BJ (cell line): ENCODE data around the gene TAPBP. TPM values are rescaled to one million over a fixed set of nuclear protein-coding genes. Genes with fewer than 3 reads are reported as not detected.

Experiments
- CTCF ChIA-PET: fragments of 350-600 bp; formaldehyde crosslinking; extraction: SDS; loops from one replicate; lab custom pipeline; 2021; ENCODE audit warnings: antibody characterized with exemption, inconsistent platforms; lab: Yijun Ruan, JAX
- POLR2A ChIA-PET: fragments of 300-600 bp; sonication (Branson Sonifier 250); formaldehyde crosslinking; extraction: SDS; loops from one replicate; lab custom pipeline; 2021; ENCODE audit warnings: antibody characterized with exemption; lab: Charles Lee
- DNase-seq: peaks from one replicate; pipeline ENCODE4 v3.0.0-alpha.2; 2011; ENCODE audit warnings: low read depth
- H3K27me3 ChIP-seq: 2 replicates; pipeline ENCODE4 v1.6.0; 2011; ENCODE audit warnings: low read length; ENCODE audit not compliant: control insufficient read depth, insufficient read depth
- H3K36me3 ChIP-seq: 2 replicates; pipeline ENCODE4 v1.5.1; 2011; ENCODE audit warnings: low read length; ENCODE audit not compliant: control insufficient read depth, insufficient read depth
- H3K4me3 ChIP-seq: 2 replicates; pipeline ENCODE4 v1.5.1; 2011; ENCODE audit warnings: low read depth, mild to moderate bottlenecking, control low read depth, low read length
- polyA plus RNA-seq: library from polyadenylated mRNA; depleted of rRNA; stranded (reverse); fragments of >200 nt; gene quantifications from 2 replicates; pipeline ENCODE4 v1.2.3, GENCODE V29; 2011
- TF ChIP-seq, protein P1 (sequence below): IDR thresholded peaks from 2 replicates; pipeline ENCODE4 v1.5.1; 2011; ENCODE audit warnings: low read depth, mild to moderate bottlenecking, control low read depth, inconsistent platforms, low read length, moderate library complexity; ENCODE audit not compliant: insufficient read depth

The TAPBP gene
- polyA plus RNA-seq, 1 experiment = 37.9 TPM

DNA sequence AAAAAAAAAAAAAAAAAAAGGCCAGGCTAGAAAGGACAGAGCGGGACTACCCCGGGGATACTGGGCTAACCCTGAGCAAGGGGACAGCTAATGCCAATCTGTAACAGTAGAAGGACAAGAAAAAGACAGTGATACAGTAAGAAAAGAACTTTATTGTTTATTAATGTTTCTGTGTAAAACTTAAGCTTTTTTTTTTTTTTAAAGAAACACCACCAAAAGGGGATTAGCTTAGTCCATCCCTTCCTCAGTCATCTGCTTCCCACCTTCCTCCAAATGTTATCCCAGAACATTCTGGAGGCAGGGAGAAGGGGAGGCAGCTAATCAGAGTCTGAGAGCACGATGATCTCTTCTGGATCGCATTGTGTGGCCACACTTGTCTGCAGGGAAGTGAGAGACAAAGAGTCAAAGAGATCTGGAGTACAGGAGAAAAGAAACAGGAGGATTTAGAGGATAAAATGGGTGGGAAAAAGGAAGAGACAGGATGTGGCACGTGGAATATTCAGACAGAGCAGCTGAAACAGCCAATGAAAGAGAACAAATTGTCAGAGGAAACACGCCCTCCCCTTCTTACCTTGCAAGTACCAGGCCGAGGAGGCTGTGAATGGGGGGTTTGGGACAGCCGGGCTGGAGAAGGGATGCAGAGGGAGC is 4.7 kb upstream of the TAPBP start:
- Histone ChIP-seq H3K36me3 (peaks cover 21% of the 10 kb centered on the region), H3K27me3 (no peaks in the 10 kb centered on the region), H3K4me3 (peak overlapping the region; percentile 8; the same call in 1 of the 2 replicates)
- CTCF ChIA-PET = interaction anchor here (1.2 to 1.6 kb wide), 3 partner anchors 18 to 41 kb away, joined by 3 to 6 read pairs (median 4); partner anchors contain the start of genes B3GALT4 and RGL2
- TF ChIP-seq, protein P1, sequence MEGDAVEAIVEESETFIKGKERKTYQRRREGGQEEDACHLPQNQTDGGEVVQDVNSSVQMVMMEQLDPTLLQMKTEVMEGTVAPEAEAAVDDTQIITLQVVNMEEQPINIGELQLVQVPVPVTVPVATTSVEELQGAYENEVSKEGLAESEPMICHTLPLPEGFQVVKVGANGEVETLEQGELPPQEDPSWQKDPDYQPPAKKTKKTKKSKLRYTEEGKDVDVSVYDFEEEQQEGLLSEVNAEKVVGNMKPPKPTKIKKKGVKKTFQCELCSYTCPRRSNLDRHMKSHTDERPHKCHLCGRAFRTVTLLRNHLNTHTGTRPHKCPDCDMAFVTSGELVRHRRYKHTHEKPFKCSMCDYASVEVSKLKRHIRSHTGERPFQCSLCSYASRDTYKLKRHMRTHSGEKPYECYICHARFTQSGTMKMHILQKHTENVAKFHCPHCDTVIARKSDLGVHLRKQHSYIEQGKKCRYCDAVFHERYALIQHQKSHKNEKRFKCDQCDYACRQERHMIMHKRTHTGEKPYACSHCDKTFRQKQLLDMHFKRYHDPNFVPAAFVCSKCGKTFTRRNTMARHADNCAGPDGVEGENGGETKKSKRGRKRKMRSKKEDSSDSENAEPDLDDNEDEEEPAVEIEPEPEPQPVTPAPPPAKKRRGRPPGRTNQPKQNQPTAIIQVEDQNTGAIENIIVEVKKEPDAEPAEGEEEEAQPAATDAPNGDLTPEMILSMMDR = no peak
- no peak for DNase-seq
- POLR2A ChIA-PET = no interaction called here

DNA sequence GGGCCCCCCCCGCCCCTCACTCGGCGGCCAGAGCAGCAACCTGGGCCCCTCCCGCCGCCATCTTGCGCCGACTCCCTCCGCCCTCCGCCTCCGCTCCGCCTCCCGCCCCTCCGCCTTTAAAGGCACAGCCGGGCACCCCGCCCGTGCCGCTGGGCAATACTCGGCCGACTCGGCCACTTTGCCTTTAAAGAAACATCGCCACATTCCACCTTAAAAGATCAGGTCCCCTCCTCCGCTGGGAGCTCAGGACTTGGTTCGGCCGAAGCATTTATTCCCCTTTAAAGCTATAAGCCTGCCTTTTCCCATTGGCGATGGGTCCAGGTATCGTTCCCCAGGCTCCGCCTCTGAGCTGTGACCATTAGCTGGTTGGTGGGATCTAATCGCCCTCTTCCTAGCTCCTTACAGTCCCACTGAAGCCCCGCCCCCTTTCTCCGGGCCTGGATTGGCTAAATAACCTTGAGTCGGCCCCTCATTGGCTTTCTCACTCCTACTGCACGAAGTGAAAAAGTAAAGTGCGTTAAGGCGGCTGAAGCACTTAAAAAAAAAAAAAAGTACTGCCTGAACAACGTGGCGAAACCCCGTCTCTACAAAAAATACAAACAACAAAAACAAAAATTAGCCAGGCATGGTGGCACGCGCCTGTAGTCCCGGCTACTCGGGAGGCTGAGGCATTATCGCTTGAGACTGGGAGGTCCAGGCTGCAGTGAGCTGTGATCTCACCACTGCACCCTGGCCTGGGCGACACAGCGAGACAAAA is 4.0 kb upstream of the TAPBP start, which contains the start of gene ZBTB22:
Gene ZBTB22 (minus strand): TSS at position 76 of the 757 bp plus-strand sequence. CDS start 828 bp downstream, outside the sequence.
- ChIA-PET POLR2A (no interaction called here), CTCF (interaction anchor here (1.2 to 1.6 kb wide), 3 partner anchors 17 to 41 kb away, joined by 3 to 6 read pairs (median 4); partner anchors contain the start of genes B3GALT4 and RGL2)

GRCh38 chr6:33317419-33317668 is 3.5 kb upstream of the TAPBP start:
- CTCF ChIA-PET = interaction anchor here (1.3 to 1.6 kb wide), 2 partner anchors 17 to 40 kb away, joined by 3 to 4 read pairs; partner anchors contain the start of gene B3GALT4
- Histone ChIP-seq H3K4me3 (peak overlapping the region; percentile 35), H3K27me3 (no peaks in the 10 kb centered on the region), H3K36me3 (peaks cover 21% of the 10 kb centered on the region)
- TF ChIP-seq, protein P1 = no peak
- DNase-seq = no peak
- POLR2A ChIA-PET = interaction anchor here (0.6 kb wide), 1 partner anchor 35 kb away, joined by 5 read pairs; no protein-coding TSS in a partner anchor

More for the DNA sequence above, 4.0 kb upstream of the TAPBP start, which contains the start of gene ZBTB22:
- peaks cover 21% of the 10 kb centered on the region for H3K36me3 ChIP-seq
- peak within 1 kb of the TSS; percentile 35 for H3K4me3 ChIP-seq
- no peaks in the 10 kb centered on the region for H3K27me3 ChIP-seq
- TF ChIP-seq, protein P1 = no peak
- peak; percentile 96 for DNase-seq

DNA sequence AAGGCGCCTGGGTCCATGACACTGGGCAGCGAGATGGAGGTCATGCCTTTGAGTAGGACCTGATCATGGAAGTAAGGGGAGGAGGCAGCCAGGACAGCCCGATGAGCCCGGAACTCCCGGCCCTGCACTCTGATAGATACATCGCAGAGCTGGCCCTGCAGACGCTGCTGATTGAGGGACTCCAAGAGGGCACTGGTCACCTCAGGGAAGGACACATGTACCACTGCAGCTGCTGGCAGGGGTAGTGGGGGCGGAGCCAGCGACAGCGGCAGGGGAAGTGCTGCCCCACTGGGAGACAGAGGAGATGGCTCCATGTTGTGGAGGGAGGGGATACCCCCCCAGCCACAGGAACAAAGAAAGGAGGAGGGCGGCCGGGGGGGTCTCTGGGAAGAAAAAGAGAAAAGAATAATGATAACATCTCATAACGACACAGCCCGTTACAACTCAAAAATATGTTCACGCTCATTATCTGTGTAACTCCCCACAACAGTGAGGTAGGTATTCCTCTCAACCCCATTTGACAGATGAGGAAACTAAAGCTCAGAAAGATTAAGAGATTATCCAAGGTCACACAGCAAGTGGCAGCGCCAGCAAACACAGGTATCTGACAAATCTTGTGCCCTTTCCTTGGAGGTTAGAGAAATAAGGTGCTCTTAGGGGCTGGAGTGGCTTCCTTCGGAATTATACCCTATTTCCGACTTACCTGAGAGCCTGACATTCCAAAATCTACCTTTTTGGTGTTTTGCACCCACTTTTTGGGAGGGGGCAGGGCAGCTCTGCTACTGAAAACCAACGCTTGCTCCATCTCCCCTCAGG is 2.9 kb upstream of the TAPBP start:
- H3K27me3 ChIP-seq = no peaks in the 10 kb centered on the region
- no peak for DNase-seq
- ChIA-PET POLR2A (interaction anchor here (0.6 kb wide), 1 partner anchor 35 kb away, joined by 5 read pairs; no protein-coding TSS in a partner anchor), CTCF (interaction anchor here (0.5 to 1.6 kb wide), 2 partner anchors 40 to 119 kb away, joined by 3 to 4 read pairs; partner anchors contain the start of gene B3GALT4)
- TF ChIP-seq, protein P1 = no peak
- peaks cover 21% of the 10 kb centered on the region for H3K36me3 ChIP-seq
- H3K4me3 ChIP-seq = peak overlapping the region; percentile 35
